Astrocyte of the spinal cord (primary cell): ENCODE results near the gene RFX4.
A peak's percentile ranks its signal among the peaks of the same experiment; 100 is the strongest.

Source experiments
- DNase-seq: peaks from one replicate; pipeline ENCODE4 v3.0.0; 2011; ENCODE audit warnings: low read depth, low spot score
- H3K4me3 ChIP-seq: 2 replicates; pipeline ENCODE4 v1.5.1; 2011; ENCODE audit warnings: low read depth, mild to moderate bottlenecking, low read length, moderate library complexity
- in situ Hi-C: cut with HindIII; loops from 2 replicates; pipeline ENCODE4 v1.10.0; 2017; ENCODE audit warnings: low sequenced_read_pairs
- TF ChIP-seq, protein P1 (sequence below): IDR thresholded peaks from 2 replicates; pipeline ENCODE4 v1.5.1; 2012; ENCODE audit warnings: low read depth, mild to moderate bottlenecking, low read length, inconsistent platforms

The RFX4 gene

DNA sequence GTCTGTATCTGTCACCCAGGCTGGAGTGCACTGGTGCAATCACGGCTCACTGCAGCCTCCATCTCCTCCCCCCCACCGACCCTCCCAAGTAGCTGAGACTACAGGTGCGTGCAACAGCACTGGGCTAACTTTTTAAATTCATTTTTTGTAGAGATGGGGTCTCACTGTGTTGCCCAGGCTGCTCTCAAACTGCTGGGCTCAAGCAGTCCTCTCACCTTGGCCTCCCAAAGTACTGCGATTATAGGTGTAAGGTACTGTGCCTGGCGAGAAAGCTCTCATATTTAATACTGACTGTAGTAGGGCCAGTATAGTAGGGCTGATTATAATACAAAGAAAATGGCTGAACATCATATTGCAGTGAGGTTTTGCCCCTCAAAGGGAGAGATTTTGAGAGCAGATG, 194.1 kb downstream of the RFX4 start:
- TF ChIP-seq, protein P1, sequence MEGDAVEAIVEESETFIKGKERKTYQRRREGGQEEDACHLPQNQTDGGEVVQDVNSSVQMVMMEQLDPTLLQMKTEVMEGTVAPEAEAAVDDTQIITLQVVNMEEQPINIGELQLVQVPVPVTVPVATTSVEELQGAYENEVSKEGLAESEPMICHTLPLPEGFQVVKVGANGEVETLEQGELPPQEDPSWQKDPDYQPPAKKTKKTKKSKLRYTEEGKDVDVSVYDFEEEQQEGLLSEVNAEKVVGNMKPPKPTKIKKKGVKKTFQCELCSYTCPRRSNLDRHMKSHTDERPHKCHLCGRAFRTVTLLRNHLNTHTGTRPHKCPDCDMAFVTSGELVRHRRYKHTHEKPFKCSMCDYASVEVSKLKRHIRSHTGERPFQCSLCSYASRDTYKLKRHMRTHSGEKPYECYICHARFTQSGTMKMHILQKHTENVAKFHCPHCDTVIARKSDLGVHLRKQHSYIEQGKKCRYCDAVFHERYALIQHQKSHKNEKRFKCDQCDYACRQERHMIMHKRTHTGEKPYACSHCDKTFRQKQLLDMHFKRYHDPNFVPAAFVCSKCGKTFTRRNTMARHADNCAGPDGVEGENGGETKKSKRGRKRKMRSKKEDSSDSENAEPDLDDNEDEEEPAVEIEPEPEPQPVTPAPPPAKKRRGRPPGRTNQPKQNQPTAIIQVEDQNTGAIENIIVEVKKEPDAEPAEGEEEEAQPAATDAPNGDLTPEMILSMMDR: no peak
- DNase-seq: no peak
- in situ Hi-C loops: no loop called here
- H3K4me3 ChIP-seq: no peak overlapping the region

- no peak overlapping the region for H3K4me3 ChIP-seq
- in situ Hi-C loops: no loop called here
- no peak for DNase-seq
- TF ChIP-seq, protein P1: no peak
These were observed 197.3 kb downstream of the RFX4 start for GRCh38 chr12:106780010-106780631.

GRCh38 chr12:106782619-106783018, 199.8 kb downstream of the RFX4 start:
- H3K4me3 ChIP-seq: no peak overlapping the region
- no peak for DNase-seq
- TF ChIP-seq, protein P1: no peak
- in situ Hi-C loops: no loop called here

GRCh38 chr12:106783515-106783914, 200.7 kb downstream of the RFX4 start:
- in situ Hi-C loops: no loop called here
- TF ChIP-seq, protein P1: no peak
- no peak overlapping the region for H3K4me3 ChIP-seq
- DNase-seq: no peak

GRCh38 chr12:106790020-106790419, 207.2 kb downstream of the RFX4 start:
- no peak overlapping the region for H3K4me3 ChIP-seq
- DNase-seq: no peak
- TF ChIP-seq, protein P1: peak; percentile 12
- in situ Hi-C loops: no loop called here

- TF ChIP-seq, protein P1: no peak
- no peak overlapping the region for H3K4me3 ChIP-seq
- no peak for DNase-seq
- in situ Hi-C loops: no loop called here
These were observed 208.7 kb downstream of the RFX4 start for GRCh38 chr12:106791531-106791930.
